AG04449 (cell line): ENCODE measurements around the gene RNF152.

Source experiments
- CTCF ChIA-PET: fragments of 350-600 bp; formaldehyde crosslinking; extraction: SDS; loops from one replicate; lab custom pipeline; 2021; ENCODE audit warnings: antibody characterized with exemption; lab: Yijun Ruan, JAX
- POLR2A ChIA-PET: fragments of 400-600, 350-600 bp; formaldehyde crosslinking; extraction: SDS; loops from one replicate; lab custom pipeline; 2020; ENCODE audit warnings: antibody characterized with exemption, inconsistent platforms; lab: Yijun Ruan, JAX
- DNase-seq: peaks from one replicate; pipeline ENCODE4 v3.0.0-alpha.2; 2010; ENCODE audit warnings: low read depth, low spot score
- H3K4me3 ChIP-seq: 2 replicates; pipeline ENCODE4 v1.5.1; 2011; ENCODE audit warnings: low read depth, mild to moderate bottlenecking, control low read depth, low read length
- CTCF ChIP-seq: IDR thresholded peaks from one replicate; pipeline ENCODE4 v1.5.1; 2011; ENCODE audit warnings: mild to moderate bottlenecking, moderate library complexity, low read length, control low read depth, inconsistent platforms; ENCODE audit not compliant: insufficient read depth; ENCODE audit errors: missing control alignments

The RNF152 gene

GRCh38 chr18:61851279-61851678 lies 41.5 kb downstream of the RNF152 start:
- H3K4me3 ChIP-seq: no peak overlapping the region
- CTCF ChIA-PET: interaction anchor here (2.0 kb wide), 1 partner anchor 269 kb away, joined by 5 read pairs; no protein-coding TSS in a partner anchor

GRCh38 chr18:61850756-61851155 lies 42.1 kb downstream of the RNF152 start:
- DNase-seq: no peak
- H3K4me3 ChIP-seq: no peak overlapping the region
- TF ChIP-seq CTCF: no peak
- POLR2A ChIA-PET: no interaction called here
- CTCF ChIA-PET: no interaction called here

More at GRCh38 chr18:61851279-61851678, 41.5 kb downstream of the RNF152 start:
- POLR2A ChIA-PET: no interaction called here
- no peak for DNase-seq
- TF ChIP-seq CTCF: no peak

GRCh38 chr18:61847164-61847791 lies 45.5 kb downstream of the RNF152 start:
- ChIA-PET POLR2A (no interaction called here), CTCF (interaction anchor here (0.9 to 2.0 kb wide), 4 partner anchors 8 to 295 kb away, joined by 3 to 5 read pairs (median 3); no protein-coding TSS in a partner anchor)
- no peak for TF ChIP-seq CTCF

GRCh38 chr18:61845197-61845596 lies 47.6 kb downstream of the RNF152 start:
- ChIA-PET POLR2A (no interaction called here), CTCF (interaction anchor here (1.3 kb wide), 1 partner anchor 12 kb away, joined by 3 read pairs; no protein-coding TSS in a partner anchor)
- DNase-seq: no peak
- no peak overlapping the region for H3K4me3 ChIP-seq
- TF ChIP-seq CTCF: no peak

More at GRCh38 chr18:61847164-61847791, 45.5 kb downstream of the RNF152 start:
- no peak for DNase-seq
- H3K4me3 ChIP-seq: no peak overlapping the region

- H3K4me3 ChIP-seq: no peak overlapping the region
- no peak for TF ChIP-seq CTCF
- POLR2A ChIA-PET: no interaction called here
- CTCF ChIA-PET: no interaction called here
- no peak for DNase-seq
Measured at GRCh38 chr18:61844726-61845125, 48.1 kb downstream of the RNF152 start.

GRCh38 chr18:61842146-61842545 lies 50.7 kb downstream of the RNF152 start:
- POLR2A ChIA-PET: no interaction called here
- CTCF ChIA-PET: no interaction called here
- DNase-seq: no peak
- TF ChIP-seq CTCF: no peak
- no peak overlapping the region for H3K4me3 ChIP-seq
